ENCODE measurements around the gene MMADHC.

GRCh38 chr2:149625271-149625670 lies 37.7 kb upstream of the MMADHC start:
- TF ChIP-seq, protein P1, sequence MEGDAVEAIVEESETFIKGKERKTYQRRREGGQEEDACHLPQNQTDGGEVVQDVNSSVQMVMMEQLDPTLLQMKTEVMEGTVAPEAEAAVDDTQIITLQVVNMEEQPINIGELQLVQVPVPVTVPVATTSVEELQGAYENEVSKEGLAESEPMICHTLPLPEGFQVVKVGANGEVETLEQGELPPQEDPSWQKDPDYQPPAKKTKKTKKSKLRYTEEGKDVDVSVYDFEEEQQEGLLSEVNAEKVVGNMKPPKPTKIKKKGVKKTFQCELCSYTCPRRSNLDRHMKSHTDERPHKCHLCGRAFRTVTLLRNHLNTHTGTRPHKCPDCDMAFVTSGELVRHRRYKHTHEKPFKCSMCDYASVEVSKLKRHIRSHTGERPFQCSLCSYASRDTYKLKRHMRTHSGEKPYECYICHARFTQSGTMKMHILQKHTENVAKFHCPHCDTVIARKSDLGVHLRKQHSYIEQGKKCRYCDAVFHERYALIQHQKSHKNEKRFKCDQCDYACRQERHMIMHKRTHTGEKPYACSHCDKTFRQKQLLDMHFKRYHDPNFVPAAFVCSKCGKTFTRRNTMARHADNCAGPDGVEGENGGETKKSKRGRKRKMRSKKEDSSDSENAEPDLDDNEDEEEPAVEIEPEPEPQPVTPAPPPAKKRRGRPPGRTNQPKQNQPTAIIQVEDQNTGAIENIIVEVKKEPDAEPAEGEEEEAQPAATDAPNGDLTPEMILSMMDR (optimal IDR thresholded peaks at IDR 0.05 in 1 of 3, IDR thresholded peaks at IDR 0.05 in 1 of 3, conservative IDR thresholded peaks at IDR 0.05 in 1 of 3; ENCODE audit: extremely low read depth in 1 of 3, insufficient read depth in 2 of 3, low read length in 3 of 3), result no peak
- TF ChIP-seq EZH2 (IDR thresholded peaks at IDR 0.05; ENCODE audit: low read length), result no peak

Data from keratinocyte (primary cell).